ENCODE measurements around the gene ERCC6.

Gene ERCC6

GRCh38 chr10:49538381-49539319 is at the start of gene ERCC6:
Gene ERCC6, minus strand, starts transcription at chr10:49539121.
- peak within 1 kb of the TSS; percentile 77 for H3K9ac ChIP-seq (ENCODE audit: insufficient read length, low read depth)
- H3K27me3 ChIP-seq (ENCODE audit: insufficient read depth, insufficient read length), result peaks cover 21% of the 10 kb centered on the region
- H3K4me1 ChIP-seq (ENCODE audit: insufficient read depth, insufficient read length), result no peaks in the 10 kb centered on the region
- H3K36me3 ChIP-seq (ENCODE audit: insufficient read depth, insufficient read length, low read length), result peaks cover 5% of the 10 kb centered on the region
- H3K9me3 ChIP-seq (ENCODE audit: insufficient read depth, low read length), result peaks cover 1% of the 10 kb centered on the region; the same call in 1 of the 2 replicates
- no peak for TF ChIP-seq SUZ12 (IDR thresholded peaks at IDR 0.05; ENCODE audit: extremely low read depth, insufficient read depth, insufficient read length)
- H3K4me3 ChIP-seq (ENCODE audit: insufficient read length, low read depth), result peak within 1 kb of the TSS; percentile 56
- peak; percentile 92 for DNase-seq (ENCODE audit: low read depth, low spot score)

GRCh38 chr10:49587981-49588380 is 49.1 kb upstream of the ERCC6 start:
- Histone ChIP-seq H3K27me3 (ENCODE audit: insufficient read depth, insufficient read length) (no peaks in the 10 kb centered on the region), H3K9ac (ENCODE audit: insufficient read length, low read depth) (no peak overlapping the region), H3K9me3 (ENCODE audit: insufficient read depth, low read length) (peaks cover 10% of the 10 kb centered on the region; the same call in 1 of the 2 replicates), H3K4me1 (ENCODE audit: insufficient read depth, insufficient read length) (no peaks in the 10 kb centered on the region), H3K4me3 (ENCODE audit: insufficient read length, low read depth) (no peak overlapping the region), H3K36me3 (ENCODE audit: insufficient read depth, insufficient read length, low read length) (no peaks in the 10 kb centered on the region)
- DNase-seq (ENCODE audit: low read depth, low spot score), result no peak
- TF ChIP-seq YY1 (IDR thresholded peaks at IDR 0.05; ENCODE audit: insufficient read depth, insufficient read length), result no peak
- no peak for TF ChIP-seq SUZ12 (IDR thresholded peaks at IDR 0.05; ENCODE audit: extremely low read depth, insufficient read depth, insufficient read length)
- no peak for TF ChIP-seq ZNF274 (IDR thresholded peaks at IDR 0.05; ENCODE audit: low read depth, low read length)

GRCh38 chr10:49585387-49585786 is 46.5 kb upstream of the ERCC6 start:
- Histone ChIP-seq H3K9me3 (ENCODE audit: insufficient read depth, low read length) (peaks cover 10% of the 10 kb centered on the region; the same call in 1 of the 2 replicates), H3K4me3 (ENCODE audit: insufficient read length, low read depth) (no peak overlapping the region), H3K27me3 (ENCODE audit: insufficient read depth, insufficient read length) (no peaks in the 10 kb centered on the region), H3K9ac (ENCODE audit: insufficient read length, low read depth) (no peak overlapping the region), H3K4me1 (ENCODE audit: insufficient read depth, insufficient read length) (no peaks in the 10 kb centered on the region), H3K36me3 (ENCODE audit: insufficient read depth, insufficient read length, low read length) (no peaks in the 10 kb centered on the region)
- TF ChIP-seq ZNF274 (IDR thresholded peaks at IDR 0.05; ENCODE audit: low read depth, low read length) (no peak), SUZ12 (IDR thresholded peaks at IDR 0.05; ENCODE audit: extremely low read depth, insufficient read depth, insufficient read length) (no peak), YY1 (IDR thresholded peaks at IDR 0.05; ENCODE audit: insufficient read depth, insufficient read length) (no peak)
- no peak for DNase-seq (ENCODE audit: low read depth, low spot score)

- DNase-seq (ENCODE audit: low read depth, low spot score), result no peak
- no peak overlapping the region for H3K9ac ChIP-seq (ENCODE audit: insufficient read length, low read depth)
- H3K4me3 ChIP-seq (ENCODE audit: insufficient read length, low read depth), result no peak overlapping the region
- TF ChIP-seq ZNF274 (IDR thresholded peaks at IDR 0.05; ENCODE audit: low read depth, low read length) (no peak), YY1 (IDR thresholded peaks at IDR 0.05; ENCODE audit: insufficient read depth, insufficient read length) (no peak), SUZ12 (IDR thresholded peaks at IDR 0.05; ENCODE audit: extremely low read depth, insufficient read depth, insufficient read length) (no peak)
- H3K9me3 ChIP-seq (ENCODE audit: insufficient read depth, low read length), result no peaks in the 10 kb centered on the region
- no peaks in the 10 kb centered on the region for H3K4me1 ChIP-seq (ENCODE audit: insufficient read depth, insufficient read length)
- H3K36me3 ChIP-seq (ENCODE audit: insufficient read depth, insufficient read length, low read length), result no peaks in the 10 kb centered on the region
- H3K27me3 ChIP-seq (ENCODE audit: insufficient read depth, insufficient read length), result no peaks in the 10 kb centered on the region
Observed at GRCh38 chr10:49579621-49580020, 40.7 kb upstream of the ERCC6 start.

- Histone ChIP-seq H3K27me3 (ENCODE audit: insufficient read depth, insufficient read length) (no peaks in the 10 kb centered on the region), H3K9ac (ENCODE audit: insufficient read length, low read depth) (no peak overlapping the region), H3K36me3 (ENCODE audit: insufficient read depth, insufficient read length, low read length) (no peaks in the 10 kb centered on the region), H3K4me3 (ENCODE audit: insufficient read length, low read depth) (no peak overlapping the region), H3K4me1 (ENCODE audit: insufficient read depth, insufficient read length) (no peaks in the 10 kb centered on the region), H3K9me3 (ENCODE audit: insufficient read depth, low read length) (no peaks in the 10 kb centered on the region)
- TF ChIP-seq ZNF274 (IDR thresholded peaks at IDR 0.05; ENCODE audit: low read depth, low read length) (no peak), YY1 (IDR thresholded peaks at IDR 0.05; ENCODE audit: insufficient read depth, insufficient read length) (no peak), SUZ12 (IDR thresholded peaks at IDR 0.05; ENCODE audit: extremely low read depth, insufficient read depth, insufficient read length) (no peak)
- no peak for DNase-seq (ENCODE audit: low read depth, low spot score)
Observed at GRCh38 chr10:49578392-49578791, 39.5 kb upstream of the ERCC6 start.

- TF ChIP-seq YY1 (IDR thresholded peaks at IDR 0.05; ENCODE audit: insufficient read depth, insufficient read length), result no peak
- DNase-seq (ENCODE audit: low read depth, low spot score), result no peak
- H3K36me3 ChIP-seq (ENCODE audit: insufficient read depth, insufficient read length, low read length), result no peaks in the 10 kb centered on the region
- H3K4me3 ChIP-seq (ENCODE audit: insufficient read length, low read depth), result no peak overlapping the region
- no peaks in the 10 kb centered on the region for H3K27me3 ChIP-seq (ENCODE audit: insufficient read depth, insufficient read length)
- no peak overlapping the region for H3K9ac ChIP-seq (ENCODE audit: insufficient read length, low read depth)
- no peaks in the 10 kb centered on the region for H3K4me1 ChIP-seq (ENCODE audit: insufficient read depth, insufficient read length)
- no peaks in the 10 kb centered on the region for H3K9me3 ChIP-seq (ENCODE audit: insufficient read depth, low read length)
Observed at GRCh38 chr10:49577182-49577925, 38.4 kb upstream of the ERCC6 start.

- DNase-seq (ENCODE audit: low read depth, low spot score), result no peak
- Histone ChIP-seq H3K27me3 (ENCODE audit: insufficient read depth, insufficient read length) (no peaks in the 10 kb centered on the region), H3K9ac (ENCODE audit: insufficient read length, low read depth) (no peak overlapping the region), H3K36me3 (ENCODE audit: insufficient read depth, insufficient read length, low read length) (no peaks in the 10 kb centered on the region), H3K9me3 (ENCODE audit: insufficient read depth, low read length) (no peaks in the 10 kb centered on the region), H3K4me1 (ENCODE audit: insufficient read depth, insufficient read length) (no peaks in the 10 kb centered on the region), H3K4me3 (ENCODE audit: insufficient read length, low read depth) (no peak overlapping the region)
- TF ChIP-seq SUZ12 (IDR thresholded peaks at IDR 0.05; ENCODE audit: extremely low read depth, insufficient read depth, insufficient read length), result no peak
- TF ChIP-seq ZNF274 (IDR thresholded peaks at IDR 0.05; ENCODE audit: low read depth, low read length), result no peak
- TF ChIP-seq YY1 (IDR thresholded peaks at IDR 0.05; ENCODE audit: insufficient read depth, insufficient read length), result no peak
Observed at GRCh38 chr10:49575489-49576072, 36.7 kb upstream of the ERCC6 start.
